GM19240 (cell line): ENCODE data around the gene UBAP1.
"Not testable (repeated sequence)": the region's sequence is repeated elsewhere in the genome, so short reads cannot be mapped to it uniquely, and the experiment has no call there.

Experiments used
- DNase-seq: peaks from one replicate; pipeline ENCODE4 v3.0.0; 2011; ENCODE audit warnings: low spot score; ENCODE audit not compliant: insufficient read length

Gene UBAP1

GRCh38 chr9:34259315-34259714 is 80.5 kb downstream of the UBAP1 start:
- no peak for DNase-seq

- no peak for DNase-seq
Observed at GRCh38 chr9:34262971-34263370, 84.1 kb downstream of the UBAP1 start.

- DNase-seq: no peak
Observed at GRCh38 chr9:34267660-34268059, 88.8 kb downstream of the UBAP1 start.

GRCh38 chr9:34271265-34272006 is 92.6 kb downstream of the UBAP1 start:
- no peak for DNase-seq

GRCh38 chr9:34272101-34272541 is 93.3 kb downstream of the UBAP1 start:
- no peak for DNase-seq

- not testable (repeated sequence) for DNase-seq
Observed at GRCh38 chr9:34273588-34273987, 94.7 kb downstream of the UBAP1 start.

- no peak for DNase-seq
Observed at GRCh38 chr9:34275811-34276210, 97.0 kb downstream of the UBAP1 start.

- no peak for DNase-seq
Observed at GRCh38 chr9:34276772-34277171, 97.9 kb downstream of the UBAP1 start.

GRCh38 chr9:34279411-34279810 is 100.6 kb downstream of the UBAP1 start:
- no peak for DNase-seq

- DNase-seq: no peak
Observed at GRCh38 chr9:34282096-34282495, 103.3 kb downstream of the UBAP1 start.

- no peak for DNase-seq
Observed at GRCh38 chr9:34289159-34289558, 110.3 kb downstream of the UBAP1 start.

GRCh38 chr9:34291023-34291422 is 112.2 kb downstream of the UBAP1 start:
- no peak for DNase-seq

GRCh38 chr9:34291423-34291822 is 112.6 kb downstream of the UBAP1 start:
- DNase-seq: no peak

- no peak for DNase-seq
Observed at GRCh38 chr9:34292552-34292951, 113.7 kb downstream of the UBAP1 start.

GRCh38 chr9:34301064-34301463 is 122.2 kb downstream of the UBAP1 start:
- not testable (repeated sequence) for DNase-seq
